Glutamatergic neuron (in vitro differentiated cells): ENCODE results near the gene TLX2. TPM values are rescaled to one million over a fixed set of nuclear protein-coding genes. Genes with fewer than 3 reads are reported as not detected.
"Not testable (repeated sequence)": the region's sequence is repeated elsewhere in the genome, so short reads cannot be mapped to it uniquely, and the experiment has no call there.

Source experiments
- DNase-seq: peaks from one replicate; pipeline ENCODE4 v3.0.0; 2022
- H3K27ac Mint-ChIP-seq: one replicate; pipeline ENCODE4 v1.8.0; 2020; ENCODE audit warnings: mild to moderate bottlenecking, mixed read lengths, inconsistent platforms; ENCODE audit not compliant: unreplicated experiment
- H3K27me3 Mint-ChIP-seq: one replicate; pipeline ENCODE4 v1.8.0; 2020; ENCODE audit warnings: mild to moderate bottlenecking, moderate library complexity, mixed read lengths, inconsistent platforms; ENCODE audit not compliant: unreplicated experiment
- H3K36me3 Mint-ChIP-seq: one replicate; pipeline ENCODE4 v1.8.0; 2020; ENCODE audit warnings: mild to moderate bottlenecking, mixed read lengths, inconsistent platforms; ENCODE audit not compliant: unreplicated experiment
- H3K4me1 Mint-ChIP-seq: one replicate; pipeline ENCODE4 v1.8.0; 2020; ENCODE audit warnings: mild to moderate bottlenecking, low read depth, mixed read lengths, inconsistent platforms; ENCODE audit not compliant: unreplicated experiment
- H3K4me3 Mint-ChIP-seq: one replicate; pipeline ENCODE4 v1.8.0; 2020; ENCODE audit warnings: mild to moderate bottlenecking, mixed read lengths, inconsistent platforms; ENCODE audit not compliant: unreplicated experiment
- H3K9me3 Mint-ChIP-seq: one replicate; pipeline ENCODE4 v1.8.0; 2020; ENCODE audit warnings: mild to moderate bottlenecking, moderate library complexity, mixed read lengths, inconsistent platforms; ENCODE audit not compliant: unreplicated experiment
- total RNA-seq: library from RNA; stranded (reverse); fragmentation: NEBNext Ultra II Directional; extraction: Animal tissue kit (Norgen Biotek cat#: 25700); gene quantifications from one replicate; pipeline ENCODE4 v1.2.1, GENCODE V29; 2021; ENCODE audit not compliant: unreplicated experiment
- TF ChIP-seq, protein P1 (sequence below): fragments of 200-600 bp; sonication (generic); IDR thresholded peaks from one replicate; pipeline ENCODE4 v1.5.0; 2021; ENCODE audit not compliant: partially characterized antibody, unreplicated experiment

Gene TLX2
- total RNA-seq, 1 donor from 2014 or later = 21.2 TPM

DNA sequence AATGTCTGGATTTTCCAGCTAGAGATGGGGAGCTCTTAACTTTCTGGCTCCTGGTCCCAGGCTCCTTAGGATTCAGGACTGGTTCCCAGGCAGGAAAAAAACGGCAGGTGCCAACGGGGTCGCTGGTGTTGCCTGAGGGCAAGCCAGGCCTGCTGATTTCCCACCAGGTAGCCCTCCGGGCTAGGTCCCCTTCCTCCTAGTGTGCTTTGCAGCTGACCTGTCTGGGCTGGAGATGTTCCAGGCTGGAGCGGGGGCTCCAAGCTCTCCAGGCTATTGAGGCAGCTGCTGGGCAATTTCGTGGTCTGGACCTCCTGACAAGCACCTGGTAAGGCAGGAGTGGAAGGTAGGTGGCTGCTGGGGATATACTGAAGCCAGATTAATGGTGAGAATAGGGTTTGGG, 39.8 kb upstream of the TLX2 start:
- H3K4me1 Mint-ChIP-seq = no peaks in the 10 kb centered on the region
- H3K27ac Mint-ChIP-seq = no peak overlapping the region
- no peaks in the 10 kb centered on the region for H3K36me3 Mint-ChIP-seq
- peaks cover 21% of the 10 kb centered on the region for H3K27me3 Mint-ChIP-seq
- TF ChIP-seq, protein P1, sequence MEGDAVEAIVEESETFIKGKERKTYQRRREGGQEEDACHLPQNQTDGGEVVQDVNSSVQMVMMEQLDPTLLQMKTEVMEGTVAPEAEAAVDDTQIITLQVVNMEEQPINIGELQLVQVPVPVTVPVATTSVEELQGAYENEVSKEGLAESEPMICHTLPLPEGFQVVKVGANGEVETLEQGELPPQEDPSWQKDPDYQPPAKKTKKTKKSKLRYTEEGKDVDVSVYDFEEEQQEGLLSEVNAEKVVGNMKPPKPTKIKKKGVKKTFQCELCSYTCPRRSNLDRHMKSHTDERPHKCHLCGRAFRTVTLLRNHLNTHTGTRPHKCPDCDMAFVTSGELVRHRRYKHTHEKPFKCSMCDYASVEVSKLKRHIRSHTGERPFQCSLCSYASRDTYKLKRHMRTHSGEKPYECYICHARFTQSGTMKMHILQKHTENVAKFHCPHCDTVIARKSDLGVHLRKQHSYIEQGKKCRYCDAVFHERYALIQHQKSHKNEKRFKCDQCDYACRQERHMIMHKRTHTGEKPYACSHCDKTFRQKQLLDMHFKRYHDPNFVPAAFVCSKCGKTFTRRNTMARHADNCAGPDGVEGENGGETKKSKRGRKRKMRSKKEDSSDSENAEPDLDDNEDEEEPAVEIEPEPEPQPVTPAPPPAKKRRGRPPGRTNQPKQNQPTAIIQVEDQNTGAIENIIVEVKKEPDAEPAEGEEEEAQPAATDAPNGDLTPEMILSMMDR = no peak
- peaks cover 20% of the 10 kb centered on the region for H3K9me3 Mint-ChIP-seq
- H3K4me3 Mint-ChIP-seq = no peak overlapping the region
- no peak for DNase-seq

DNA sequence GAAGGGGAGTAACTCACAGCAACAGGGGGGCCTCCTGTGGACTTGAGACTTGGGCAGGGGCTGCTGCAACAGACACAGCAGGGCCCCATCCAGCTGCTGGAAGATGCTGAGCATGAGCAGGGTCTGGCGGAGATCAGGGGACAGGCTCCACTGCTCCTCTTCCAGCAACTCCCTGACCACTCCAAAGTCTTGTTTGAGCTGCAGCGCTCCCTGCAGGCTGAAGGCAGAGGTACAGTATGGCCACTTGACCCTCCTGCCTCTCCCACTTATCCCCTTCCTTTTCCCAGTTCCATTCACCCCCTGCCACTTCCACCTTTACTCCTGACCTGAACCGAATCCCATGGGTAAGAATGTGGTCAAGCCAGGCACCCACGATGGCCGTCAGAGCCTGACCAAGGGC, 39.4 kb upstream of the TLX2 start:
- TF ChIP-seq, protein P1 = peak; percentile 35
- Mint-ChIP-seq H3K36me3 (no peaks in the 10 kb centered on the region), H3K27me3 (peaks cover 21% of the 10 kb centered on the region), H3K9me3 (peaks cover 17% of the 10 kb centered on the region), H3K4me3 (no peak overlapping the region), H3K27ac (no peak overlapping the region), H3K4me1 (no peaks in the 10 kb centered on the region)
- DNase-seq = peak; percentile 53

DNA sequence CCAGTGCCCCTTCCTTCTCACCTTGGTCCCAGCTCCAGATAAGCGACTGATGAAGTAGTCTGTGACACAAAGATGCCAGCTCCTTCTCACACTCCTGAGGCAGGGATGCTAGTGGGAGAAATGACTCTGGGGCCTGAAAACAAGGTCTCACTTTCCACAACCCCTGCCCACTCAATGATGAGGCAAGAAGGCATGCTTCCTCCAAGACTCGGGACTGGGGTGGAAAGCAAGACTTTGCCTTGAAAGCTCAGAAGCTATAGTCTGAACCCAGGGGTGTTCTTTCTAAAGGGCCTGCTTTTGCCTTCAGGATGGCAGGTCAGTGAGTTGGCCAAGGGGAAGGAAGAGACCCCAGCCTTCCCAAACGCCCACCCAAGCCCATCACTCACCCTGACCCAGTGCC, 32.8 kb upstream of the TLX2 start:
- DNase-seq = no peak
- H3K36me3 Mint-ChIP-seq = no peaks in the 10 kb centered on the region

DNA sequence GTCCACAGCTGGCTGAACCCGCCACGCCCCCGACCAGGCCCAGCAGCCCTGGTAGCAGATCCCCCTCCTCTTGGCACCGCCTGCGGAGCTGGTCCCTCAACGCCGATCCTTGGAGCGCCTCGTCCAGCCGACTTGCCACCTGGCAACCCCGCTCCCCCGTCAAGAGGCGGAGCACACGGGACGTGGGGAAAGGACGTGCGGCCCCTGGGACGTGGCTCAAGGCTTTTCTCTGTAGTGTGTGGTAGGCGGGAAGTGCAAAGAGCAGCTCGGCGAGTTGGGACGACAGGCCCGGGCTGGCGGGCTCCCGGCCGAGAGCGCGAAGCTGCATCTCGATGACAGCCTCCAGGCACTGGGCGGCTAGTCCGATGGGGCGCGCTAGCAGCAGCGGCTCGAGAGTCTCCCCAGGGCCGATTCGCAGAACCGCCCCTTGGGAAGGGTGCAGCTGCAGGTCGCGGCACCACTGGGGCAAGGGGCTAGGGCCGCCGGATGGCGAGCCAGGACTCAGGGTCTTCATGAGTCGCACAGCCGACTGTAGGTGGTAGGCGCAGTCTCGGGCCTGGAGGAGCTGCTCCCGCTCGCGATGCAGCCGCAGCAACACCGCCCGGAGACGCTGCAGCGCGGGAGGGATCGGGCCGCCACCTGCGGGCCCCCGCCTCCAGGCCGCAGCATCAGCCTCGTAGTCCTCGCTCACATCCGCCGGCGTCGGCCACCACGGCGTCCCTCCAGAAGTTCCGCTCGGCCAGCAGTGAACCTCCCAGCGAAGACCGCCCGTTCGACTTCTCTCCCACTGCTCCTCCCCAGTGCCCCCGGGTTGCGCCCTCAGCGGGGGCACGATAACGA, 32.1 kb upstream of the TLX2 start:
- peak overlapping the region; percentile 99 for H3K27ac Mint-ChIP-seq
- DNase-seq = peak; percentile 66
- peaks cover 12% of the 10 kb centered on the region for H3K27me3 Mint-ChIP-seq
- H3K36me3 Mint-ChIP-seq = no peaks in the 10 kb centered on the region
- TF ChIP-seq, protein P1 = no peak
- H3K4me3 Mint-ChIP-seq = peak overlapping the region; percentile 98
- H3K9me3 Mint-ChIP-seq = peaks cover 9% of the 10 kb centered on the region
- no peaks in the 10 kb centered on the region for H3K4me1 Mint-ChIP-seq

More for the DNA sequence above, 32.8 kb upstream of the TLX2 start:
- Mint-ChIP-seq H3K4me3 (peak overlapping the region; percentile 98), H3K27me3 (peaks cover 15% of the 10 kb centered on the region), H3K9me3 (peaks cover 9% of the 10 kb centered on the region), H3K27ac (no peak overlapping the region), H3K4me1 (no peaks in the 10 kb centered on the region)
- TF ChIP-seq, protein P1 = no peak

DNA sequence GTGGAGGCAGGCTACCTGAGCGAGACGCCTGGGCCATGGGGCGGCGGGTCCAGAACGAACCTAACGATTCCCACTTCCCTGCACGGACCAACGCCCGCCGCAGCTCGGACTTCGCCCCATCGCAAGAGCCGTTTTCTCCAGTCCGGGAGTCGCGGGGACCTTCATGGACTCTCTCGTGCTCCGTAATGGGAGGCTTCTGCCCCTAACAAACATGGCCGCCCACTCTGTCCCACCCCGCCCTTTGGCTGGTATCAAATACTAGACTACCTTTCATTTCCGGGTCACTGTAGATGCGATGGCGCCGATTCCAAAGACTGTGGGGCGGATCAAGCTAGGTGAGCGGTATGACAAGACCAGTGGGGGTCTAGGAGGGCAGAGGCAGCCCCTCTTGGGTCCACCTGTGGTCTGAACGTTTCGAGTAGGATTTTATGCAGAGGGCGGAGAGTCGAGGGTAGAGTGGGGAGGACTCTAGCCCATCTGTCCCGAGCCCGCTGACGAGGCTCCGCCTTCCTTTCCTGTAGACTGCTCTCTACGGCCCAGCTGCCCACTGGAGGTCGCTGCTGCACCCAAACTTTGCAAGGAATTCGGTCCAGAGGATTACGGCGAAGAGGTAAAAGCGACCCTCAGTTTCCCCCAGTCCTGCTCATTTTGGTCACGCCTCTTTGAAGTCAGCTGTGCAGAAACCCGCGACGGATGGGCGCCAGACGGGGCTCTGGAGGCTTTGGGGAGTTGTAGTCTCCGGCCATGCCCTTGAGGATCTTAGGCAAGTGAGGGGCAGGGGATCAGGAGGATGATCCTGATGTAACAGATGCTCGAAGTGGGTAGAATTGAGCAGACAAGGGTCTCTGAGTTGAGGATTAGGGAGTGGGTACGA, 31.2 kb upstream of the TLX2 start, which contains the start of the genes CCDC142 and TTC31:
TSS of gene CCDC142 (minus strand) at position 198 of the 874 bp plus-strand sequence. CDS start at position 37, 161 bp downstream.
TSS of gene TTC31 (plus strand) at position 281 of the 874 bp plus-strand sequence. CDS start at position 296, 15 bp downstream.
- no peaks in the 10 kb centered on the region for H3K4me1 Mint-ChIP-seq
- peak; percentile 93 for DNase-seq
- TF ChIP-seq, protein P1 = peak; percentile 59
- H3K36me3 Mint-ChIP-seq = no peaks in the 10 kb centered on the region
- H3K27me3 Mint-ChIP-seq = peaks cover 12% of the 10 kb centered on the region
- H3K9me3 Mint-ChIP-seq = peaks cover 7% of the 10 kb centered on the region
- H3K4me3 Mint-ChIP-seq = peak within 1 kb of the TSS; percentile 98
- H3K27ac Mint-ChIP-seq = peak within 1 kb of the TSS; percentile 99

DNA sequence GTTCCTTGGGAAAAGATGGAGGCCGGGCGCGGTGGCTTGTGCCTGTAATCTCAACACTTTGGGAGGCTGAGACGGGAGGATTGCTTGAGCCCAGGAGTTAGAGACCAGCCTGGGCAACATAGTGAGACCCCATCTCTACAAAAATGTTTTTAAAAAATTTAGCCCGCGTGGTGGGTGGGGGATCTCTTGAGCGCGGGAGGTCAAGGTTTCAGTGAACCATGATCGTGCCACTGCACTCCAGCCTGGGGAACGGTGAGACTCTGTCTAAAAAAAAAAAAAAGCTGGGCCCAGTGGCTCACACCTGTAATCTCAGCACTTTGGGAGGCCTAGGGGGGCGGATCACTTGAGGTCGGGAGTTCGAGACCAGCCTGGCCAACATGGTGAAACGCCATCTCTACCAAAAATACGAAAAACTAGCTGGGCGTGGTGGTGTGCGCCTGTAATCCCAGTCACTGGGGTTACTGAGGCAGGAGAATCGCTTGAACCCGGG, 30.5 kb upstream of the TLX2 start:
- peaks cover 12% of the 10 kb centered on the region for H3K27me3 Mint-ChIP-seq
- H3K9me3 Mint-ChIP-seq = not testable (repeated sequence)
- peak overlapping the region; percentile 99 for H3K27ac Mint-ChIP-seq

More for the DNA sequence above, 30.5 kb upstream of the TLX2 start:
- DNase-seq, H3K36me3 Mint-ChIP-seq, H3K4me1 Mint-ChIP-seq: not testable (repeated sequence)
- H3K4me3 Mint-ChIP-seq = peak overlapping the region; percentile 98
